MM.1S (cell line): Measurements from ENCODE around the gene CBFB.

Experiments
- DNase-seq: peaks from one replicate; pipeline ENCODE4 v3.0.0-alpha.2; 2015
- H2AFZ ChIP-seq: fragments of 300-600 bp; sonication (generic); 2 replicates; pipeline ENCODE4 v1.6.0; 2016; ENCODE audit warnings: antibody characterized with exemption, low read length
- H3F3A ChIP-seq: fragments of 300-600 bp; sonication (generic); 2 replicates; pipeline ENCODE4 v1.6.1; 2016; ENCODE audit warnings: mild to moderate bottlenecking, antibody characterized with exemption, low read length, moderate library complexity, mixed read lengths; ENCODE audit not compliant: insufficient read depth
- H3K27ac ChIP-seq: fragments of 300-600 bp; sonication (generic); 2 replicates; pipeline ENCODE4 v1.5.1; 2016; ENCODE audit warnings: mild to moderate bottlenecking, low read length
- H3K27me3 ChIP-seq: fragments of 300-600 bp; sonication (generic); replicated peaks from 2 replicates; pipeline ENCODE4 v1.6.0; 2016; ENCODE audit warnings: low read length; ENCODE audit not compliant: insufficient read depth
- H3K36me3 ChIP-seq: fragments of 300-600 bp; sonication (generic); replicated peaks from 2 replicates; pipeline ENCODE4 v1.6.1; 2016; ENCODE audit warnings: mild to moderate bottlenecking, low read length, mixed read lengths; ENCODE audit not compliant: insufficient read depth
- H3K4me1 ChIP-seq: fragments of 300-600 bp; sonication (generic); 2 replicates; pipeline ENCODE4 v1.6.1; 2016; ENCODE audit warnings: low read length, mixed read lengths
- H3K4me2 ChIP-seq: fragments of 300-600 bp; sonication (generic); 2 replicates; pipeline ENCODE4 v1.6.0; 2016; ENCODE audit warnings: low read depth, low read length
- H3K4me3 ChIP-seq: fragments of 300-600 bp; sonication (generic); 2 replicates; pipeline ENCODE4 v1.5.1; 2016; ENCODE audit warnings: low read length, mixed read lengths
- H3K79me2 ChIP-seq: fragments of 300-600 bp; sonication (generic); 2 replicates; pipeline ENCODE4 v1.6.1; 2016; ENCODE audit warnings: mixed run types, low read length, mixed read lengths
- H3K9ac ChIP-seq: fragments of 300-600 bp; sonication (generic); 2 replicates; pipeline ENCODE4 v1.6.1; 2016; ENCODE audit warnings: low read length, mixed read lengths
- H3K9me2 ChIP-seq: fragments of 300-600 bp; sonication (generic); replicated peaks from 2 replicates; pipeline ENCODE4 v1.6.1; 2016; ENCODE audit warnings: mild to moderate bottlenecking, low read length, mixed read lengths; ENCODE audit not compliant: insufficient read depth
- H3K9me3 ChIP-seq: fragments of 300-600 bp; sonication (generic); replicated peaks from 2 replicates; pipeline ENCODE4 v1.6.1; 2016; ENCODE audit warnings: mild to moderate bottlenecking, low read length, mixed read lengths; ENCODE audit not compliant: insufficient read depth
- H4K20me1 ChIP-seq: fragments of 300-600 bp; sonication (generic); 2 replicates; pipeline ENCODE4 v1.6.1; 2016; ENCODE audit warnings: mild to moderate bottlenecking, low read length, moderate library complexity, mixed read lengths; ENCODE audit not compliant: insufficient read depth
- EZH2 ChIP-seq: fragments of 300-600 bp; sonication (generic); optimal IDR thresholded peaks from 2 replicates; pipeline ENCODE3; 2017; ENCODE audit warnings: low read depth, mild to moderate bottlenecking, antibody characterized with exemption, low read length, mixed read lengths
- EZH2phosphoT487 ChIP-seq: fragments of 300-600 bp; sonication (generic); IDR thresholded peaks from 2 replicates; pipeline ENCODE4 v1.6.1; 2018; ENCODE audit warnings: antibody characterized with exemption, low read length
- TF ChIP-seq, protein P1 (sequence below): fragments of 300-600 bp; sonication (generic); IDR thresholded peaks from 2 replicates; pipeline ENCODE4 v1.5.1; 2016; ENCODE audit warnings: antibody characterized with exemption, low read length, mixed read lengths

The CBFB gene

DNA sequence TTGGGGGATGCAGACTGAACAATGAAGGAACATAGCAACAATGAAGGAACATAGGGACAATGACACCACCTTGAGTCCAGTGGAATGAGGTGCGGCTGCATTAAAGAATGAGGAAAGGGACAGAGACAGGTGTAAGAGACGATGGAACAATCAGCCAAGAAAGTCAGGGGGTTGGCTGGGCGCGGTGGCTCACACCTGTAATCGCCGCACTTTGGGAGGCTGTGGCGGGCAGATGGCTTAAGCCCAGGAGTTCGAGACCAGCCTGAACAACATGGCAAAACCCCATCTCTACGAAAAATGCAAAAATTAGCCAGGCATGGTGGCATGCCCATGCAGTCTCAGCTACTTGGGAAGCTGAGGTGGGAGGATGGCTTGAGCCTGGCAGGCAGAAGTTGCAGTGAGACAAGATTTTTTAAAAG is 13.6 kb upstream of the CBFB start:
- no peaks in the 10 kb centered on the region for H4K20me1 ChIP-seq
- no peaks in the 10 kb centered on the region for H3K27me3 ChIP-seq
- TF ChIP-seq EZH2 (no peak), EZH2phosphoT487 (no peak)
- TF ChIP-seq, protein P1, sequence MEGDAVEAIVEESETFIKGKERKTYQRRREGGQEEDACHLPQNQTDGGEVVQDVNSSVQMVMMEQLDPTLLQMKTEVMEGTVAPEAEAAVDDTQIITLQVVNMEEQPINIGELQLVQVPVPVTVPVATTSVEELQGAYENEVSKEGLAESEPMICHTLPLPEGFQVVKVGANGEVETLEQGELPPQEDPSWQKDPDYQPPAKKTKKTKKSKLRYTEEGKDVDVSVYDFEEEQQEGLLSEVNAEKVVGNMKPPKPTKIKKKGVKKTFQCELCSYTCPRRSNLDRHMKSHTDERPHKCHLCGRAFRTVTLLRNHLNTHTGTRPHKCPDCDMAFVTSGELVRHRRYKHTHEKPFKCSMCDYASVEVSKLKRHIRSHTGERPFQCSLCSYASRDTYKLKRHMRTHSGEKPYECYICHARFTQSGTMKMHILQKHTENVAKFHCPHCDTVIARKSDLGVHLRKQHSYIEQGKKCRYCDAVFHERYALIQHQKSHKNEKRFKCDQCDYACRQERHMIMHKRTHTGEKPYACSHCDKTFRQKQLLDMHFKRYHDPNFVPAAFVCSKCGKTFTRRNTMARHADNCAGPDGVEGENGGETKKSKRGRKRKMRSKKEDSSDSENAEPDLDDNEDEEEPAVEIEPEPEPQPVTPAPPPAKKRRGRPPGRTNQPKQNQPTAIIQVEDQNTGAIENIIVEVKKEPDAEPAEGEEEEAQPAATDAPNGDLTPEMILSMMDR, result no peak

DNA sequence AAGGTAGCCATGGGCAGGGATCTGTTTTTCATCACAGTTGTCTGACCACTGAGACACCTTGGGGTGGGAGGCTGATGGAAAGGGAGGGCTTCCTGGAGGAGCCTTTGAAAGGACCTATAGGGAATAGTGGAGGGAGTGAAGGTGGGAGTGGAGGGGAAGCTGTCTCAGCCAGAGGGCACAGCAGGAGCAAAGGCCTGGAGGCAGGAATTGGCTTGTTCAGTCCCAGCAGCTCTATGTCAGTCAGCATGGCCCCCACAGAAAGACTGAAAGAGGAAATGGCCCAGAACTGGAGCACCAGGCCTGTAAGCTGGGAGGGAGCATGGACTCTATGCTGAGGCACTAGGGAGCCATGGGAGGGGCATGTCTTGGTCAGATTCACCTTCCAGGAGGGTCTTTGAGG is 12.8 kb upstream of the CBFB start:
- H3K27me3 ChIP-seq, result no peaks in the 10 kb centered on the region
- no peaks in the 10 kb centered on the region for H3K79me2 ChIP-seq
- no peak overlapping the region for H3K27ac ChIP-seq
- no peak overlapping the region for H3K9ac ChIP-seq
- H3K9me3 ChIP-seq, result no peaks in the 10 kb centered on the region
- no peaks in the 10 kb centered on the region for H3K36me3 ChIP-seq
- H3K9me2 ChIP-seq, result no peaks in the 10 kb centered on the region
- no peaks in the 10 kb centered on the region for H4K20me1 ChIP-seq
- H3K4me2 ChIP-seq, result no peak overlapping the region
- no peaks in the 10 kb centered on the region for H3K4me1 ChIP-seq
- no peak overlapping the region for H2AFZ ChIP-seq
- H3F3A ChIP-seq, result no peaks in the 10 kb centered on the region
- H3K4me3 ChIP-seq, result no peak overlapping the region
- DNase-seq, result no peak
- TF ChIP-seq EZH2phosphoT487 (no peak), EZH2 (no peak)
- TF ChIP-seq, protein P1, result no peak

More for the DNA sequence above, 13.6 kb upstream of the CBFB start:
- no peak overlapping the region for H3K4me3 ChIP-seq
- no peaks in the 10 kb centered on the region for H3K4me1 ChIP-seq
- H3K27ac ChIP-seq, result no peak overlapping the region
- no peaks in the 10 kb centered on the region for H3K9me3 ChIP-seq
- no peaks in the 10 kb centered on the region for H3F3A ChIP-seq
- no peak for DNase-seq
- no peak overlapping the region for H2AFZ ChIP-seq
- H3K9me2 ChIP-seq, result no peaks in the 10 kb centered on the region
- no peak overlapping the region for H3K9ac ChIP-seq
- H3K36me3 ChIP-seq, result no peaks in the 10 kb centered on the region
- no peak overlapping the region for H3K4me2 ChIP-seq
- no peaks in the 10 kb centered on the region for H3K79me2 ChIP-seq

DNA sequence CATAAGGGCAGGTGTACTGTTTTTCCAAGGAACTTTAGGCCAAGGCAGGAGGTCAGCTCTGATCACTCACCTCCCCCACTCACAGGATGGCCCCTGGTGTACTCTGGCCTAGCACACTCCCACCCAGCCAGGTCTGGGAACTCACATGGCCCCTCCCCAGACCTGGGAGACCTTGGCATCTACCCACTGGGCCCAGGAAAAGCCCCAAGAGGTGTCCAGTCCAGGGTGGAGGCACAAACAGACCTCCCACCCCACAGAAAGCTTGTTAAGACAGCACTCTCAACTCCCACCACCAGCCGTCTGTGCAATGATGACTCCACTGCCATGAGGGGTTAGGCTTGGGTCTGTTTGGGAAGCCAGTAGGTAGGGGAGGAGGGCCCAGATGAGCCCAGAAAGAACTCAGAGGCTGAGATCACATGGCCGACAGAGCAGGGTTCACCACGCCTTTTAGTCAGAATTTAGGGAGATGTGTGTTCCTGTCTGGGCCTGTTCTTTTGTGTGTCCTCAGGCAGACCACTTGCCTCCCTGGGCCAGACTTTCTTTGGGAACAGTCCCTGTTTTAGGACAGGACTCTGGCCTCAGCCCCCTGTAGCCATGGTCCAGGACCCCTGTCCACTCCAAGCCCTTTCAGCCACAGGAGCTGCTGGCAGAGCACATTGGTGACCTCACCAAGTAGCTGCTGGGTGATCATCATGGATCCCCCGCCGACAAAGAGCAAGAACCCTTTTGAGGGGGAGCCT is 12.1 kb upstream of the CBFB start:
- Histone ChIP-seq H3K9ac (no peak overlapping the region), H3K4me3 (no peak overlapping the region), H3K4me1 (no peaks in the 10 kb centered on the region), H3F3A (no peaks in the 10 kb centered on the region), H3K79me2 (no peaks in the 10 kb centered on the region), H4K20me1 (no peaks in the 10 kb centered on the region), H3K4me2 (no peak overlapping the region), H3K27ac (no peak overlapping the region), H3K27me3 (no peaks in the 10 kb centered on the region), H2AFZ (no peak overlapping the region), H3K9me3 (no peaks in the 10 kb centered on the region), H3K36me3 (no peaks in the 10 kb centered on the region), H3K9me2 (no peaks in the 10 kb centered on the region)
- DNase-seq, result no peak
- TF ChIP-seq, protein P1, result no peak
- TF ChIP-seq EZH2phosphoT487 (no peak), EZH2 (no peak)
